NCI-H1436 (cell line): ENCODE data around the gene CRYBB2.
A peak's percentile ranks its signal among the peaks of the same experiment; 100 is the strongest.
"Not testable (repeated sequence)": the region's sequence is repeated elsewhere in the genome, so short reads cannot be mapped to it uniquely, and the experiment has no call there.

Experiments used
- DNase-seq: peaks from one replicate; lab custom pipeline; 2025; lab: John Stamatoyannopoulos, UW

CRYBB2 gene

GRCh38 chr22:25199731-25200520 lies 19.5 kb upstream of the CRYBB2 start, which contains the start of gene CRYBB3:
Gene CRYBB3, plus strand, starts transcription at chr22:25199858. Its CDS starts 1,539 bp downstream, at chr22:25201397.
- no peak for DNase-seq

- DNase-seq: no peak
These were observed 18.5 kb upstream of the CRYBB2 start for GRCh38 chr22:25200967-25201366.

- DNase-seq: no peak
These were observed 17.7 kb upstream of the CRYBB2 start for GRCh38 chr22:25201557-25202273.

- peak; percentile 73 for DNase-seq
These were observed 17.0 kb upstream of the CRYBB2 start for GRCh38 chr22:25202290-25202921.

GRCh38 chr22:25203082-25203481 lies 16.4 kb upstream of the CRYBB2 start:
- DNase-seq: no peak

GRCh38 chr22:25204547-25204946 lies 14.9 kb upstream of the CRYBB2 start:
- not testable (repeated sequence) for DNase-seq

GRCh38 chr22:25205847-25206246 lies 13.6 kb upstream of the CRYBB2 start:
- DNase-seq: no peak

- DNase-seq: no peak
These were observed 12.4 kb upstream of the CRYBB2 start for GRCh38 chr22:25206998-25207397.

- DNase-seq: no peak
These were observed 11.8 kb upstream of the CRYBB2 start for GRCh38 chr22:25207553-25208157.

GRCh38 chr22:25208328-25208727 lies 11.1 kb upstream of the CRYBB2 start:
- no peak for DNase-seq

- DNase-seq: no peak
These were observed 10.5 kb upstream of the CRYBB2 start for GRCh38 chr22:25208743-25209505.

GRCh38 chr22:25210793-25211192 lies 8.6 kb upstream of the CRYBB2 start:
- DNase-seq: no peak

- DNase-seq: no peak
These were observed 7.1 kb upstream of the CRYBB2 start for GRCh38 chr22:25212337-25212736.

GRCh38 chr22:25213221-25213620 lies 6.2 kb upstream of the CRYBB2 start:
- no peak for DNase-seq

- no peak for DNase-seq
These were observed 3.2 kb upstream of the CRYBB2 start for GRCh38 chr22:25216230-25216629.

GRCh38 chr22:25219948-25220442 lies 556 bp downstream of the CRYBB2 start:
- peak; percentile 88 for DNase-seq

- DNase-seq: no peak
These were observed 2.4 kb downstream of the CRYBB2 start for GRCh38 chr22:25221790-25222189.

- peak; percentile 52 for DNase-seq
These were observed 3.9 kb downstream of the CRYBB2 start for GRCh38 chr22:25223269-25223850.

GRCh38 chr22:25228822-25229221 lies 9.4 kb downstream of the CRYBB2 start:
- no peak for DNase-seq

GRCh38 chr22:25230760-25231159 lies 11.3 kb downstream of the CRYBB2 start:
- not testable (repeated sequence) for DNase-seq

GRCh38 chr22:25232301-25232700 lies 12.9 kb downstream of the CRYBB2 start:
- no peak for DNase-seq
